ENCODE measurements around the gene FLNC.

Gene FLNC

DNA sequence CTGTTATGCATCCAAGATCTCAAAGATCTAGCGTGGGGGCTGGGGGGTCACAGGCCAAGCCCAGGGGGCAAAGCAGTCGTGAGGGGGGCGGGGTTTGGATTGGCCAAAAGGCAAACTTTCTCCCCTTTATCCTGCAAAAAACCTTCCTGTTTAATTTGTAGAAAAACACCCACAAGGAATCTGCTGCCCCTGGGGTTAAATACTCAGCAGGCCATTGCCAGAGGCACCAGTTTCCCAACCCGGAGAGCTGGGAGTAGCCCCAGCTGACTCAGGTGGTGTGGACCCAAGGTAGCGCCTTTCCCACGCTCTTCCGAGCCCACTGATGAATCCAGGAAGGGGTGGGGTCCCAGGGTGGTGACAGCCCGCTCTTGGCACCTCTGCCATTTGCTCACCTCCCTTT lies 58.9 kb downstream of the FLNC start:
- Mint-ChIP-seq H3K9me3 (no peaks in the 10 kb centered on the region), H3K27ac (no peak overlapping the region), H3K4me3 (no peak overlapping the region), H3K4me1 (no peaks in the 10 kb centered on the region), H3K27me3 (ENCODE audit: low read depth) (peaks cover 8% of the 10 kb centered on the region), H3K36me3 (ENCODE audit: low read depth) (peaks cover 7% of the 10 kb centered on the region)
- TF ChIP-seq CTCF (IDR thresholded peaks at IDR 0.05; ENCODE audit: unreplicated experiment in 3 of 3): no peak

DNA sequence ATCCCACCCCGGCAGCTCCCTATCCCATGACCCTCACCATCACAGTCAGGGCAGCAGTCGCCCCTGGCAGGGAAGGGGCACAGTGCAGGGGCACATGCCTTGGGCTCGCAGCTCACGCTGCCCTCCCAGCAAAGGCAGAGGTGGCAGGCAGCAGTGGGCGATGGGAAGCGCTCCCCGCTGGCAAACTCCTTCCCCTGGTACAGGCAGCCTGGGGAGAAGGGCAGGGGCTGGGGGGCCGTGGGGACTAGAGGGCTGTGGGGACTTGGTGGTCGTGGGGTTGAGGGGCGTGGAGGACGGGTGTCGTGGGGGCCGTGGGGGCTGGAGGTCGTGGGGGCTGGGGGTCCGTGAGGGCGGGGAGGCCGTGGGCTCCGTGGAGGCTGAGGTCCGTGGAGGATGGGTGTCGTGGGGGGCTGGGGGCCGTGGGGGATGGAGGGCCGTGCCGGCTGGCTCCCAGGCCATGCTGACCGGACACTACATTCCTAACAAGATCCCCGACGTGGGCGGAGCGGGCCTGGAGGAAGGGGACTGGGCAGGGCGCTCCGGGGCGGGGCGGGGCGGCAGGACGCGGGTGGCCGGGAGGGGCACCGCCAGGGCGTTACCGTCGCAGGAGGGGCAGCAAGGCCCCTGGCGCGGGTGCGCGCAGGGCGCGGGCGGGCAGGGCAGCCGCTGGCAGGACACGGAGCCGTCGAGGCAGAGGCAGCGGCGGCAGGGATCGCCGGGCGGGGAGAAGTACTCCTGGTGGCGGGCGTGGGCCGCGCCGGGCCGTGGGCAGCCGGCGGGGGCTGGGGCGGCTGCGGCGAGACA lies 60.3 kb downstream of the FLNC start:
- H3K9me3 Mint-ChIP-seq: no peaks in the 10 kb centered on the region
- no peak overlapping the region for H3K27ac Mint-ChIP-seq
- peaks cover 7% of the 10 kb centered on the region for H3K36me3 Mint-ChIP-seq (ENCODE audit: low read depth)
- H3K4me1 Mint-ChIP-seq: no peaks in the 10 kb centered on the region
- no peak overlapping the region for H3K4me3 Mint-ChIP-seq
- H3K27me3 Mint-ChIP-seq (ENCODE audit: low read depth): peaks cover 8% of the 10 kb centered on the region
- TF ChIP-seq CTCF (IDR thresholded peaks at IDR 0.05; ENCODE audit: unreplicated experiment in 3 of 3): no peak

- Mint-ChIP-seq H3K9me3 (no peaks in the 10 kb centered on the region), H3K4me3 (no peak overlapping the region), H3K27ac (no peak overlapping the region), H3K36me3 (ENCODE audit: low read depth) (peaks cover 10% of the 10 kb centered on the region), H3K27me3 (ENCODE audit: low read depth) (peaks cover 8% of the 10 kb centered on the region), H3K4me1 (no peaks in the 10 kb centered on the region)
- TF ChIP-seq CTCF (IDR thresholded peaks at IDR 0.05; ENCODE audit: unreplicated experiment in 3 of 3): no peak
Observed at GRCh38 chr7:128891110-128891941, 61.1 kb downstream of the FLNC start.

- Mint-ChIP-seq H3K36me3 (ENCODE audit: low read depth) (peaks cover 13% of the 10 kb centered on the region), H3K9me3 (no peaks in the 10 kb centered on the region), H3K4me1 (no peaks in the 10 kb centered on the region), H3K27me3 (ENCODE audit: low read depth) (peaks cover 8% of the 10 kb centered on the region), H3K27ac (no peak overlapping the region), H3K4me3 (no peak overlapping the region)
- TF ChIP-seq CTCF (IDR thresholded peaks at IDR 0.05; ENCODE audit: unreplicated experiment in 3 of 3): no peak
Observed at GRCh38 chr7:128891942-128892269, 61.7 kb downstream of the FLNC start.

GRCh38 chr7:128892521-128893250 lies 62.5 kb downstream of the FLNC start:
- H3K36me3 Mint-ChIP-seq (ENCODE audit: low read depth): peaks cover 21% of the 10 kb centered on the region
- peaks cover 8% of the 10 kb centered on the region for H3K27me3 Mint-ChIP-seq (ENCODE audit: low read depth)
- no peaks in the 10 kb centered on the region for H3K4me1 Mint-ChIP-seq
- no peaks in the 10 kb centered on the region for H3K9me3 Mint-ChIP-seq
- H3K27ac Mint-ChIP-seq: no peak overlapping the region
- no peak overlapping the region for H3K4me3 Mint-ChIP-seq
- TF ChIP-seq CTCF (IDR thresholded peaks at IDR 0.05; ENCODE audit: unreplicated experiment in 3 of 3): no peak
